ENCODE measurements around the gene GOLGA3. TPM values are rescaled to one million over a fixed set of nuclear protein-coding genes. Genes with fewer than 3 reads are reported as not detected.
"Not testable (repeated sequence)": the region's sequence is repeated elsewhere in the genome, so short reads cannot be mapped to it uniquely, and the experiment has no call there.

Gene GOLGA3
- total RNA-seq, 1 donor from 2014 or later, result 44.3 TPM

GRCh38 chr12:132856581-132856980, 27.9 kb upstream of the GOLGA3 start:
- peaks cover 48% of the 10 kb centered on the region for H3K36me3 Mint-ChIP-seq (ENCODE audit: low read depth, unreplicated experiment)
- no peaks in the 10 kb centered on the region for H3K9me3 Mint-ChIP-seq (ENCODE audit: unreplicated experiment)
- TF ChIP-seq CTCF (IDR thresholded peaks at IDR 0.05; ENCODE audit: unreplicated experiment), result no peak
- no peak overlapping the region for H3K4me3 Mint-ChIP-seq (ENCODE audit: unreplicated experiment)
- no peaks in the 10 kb centered on the region for H3K4me1 Mint-ChIP-seq (ENCODE audit: unreplicated experiment)
- H3K27ac Mint-ChIP-seq (ENCODE audit: unreplicated experiment), result peak overlapping the region; percentile 77
- H3K27me3 Mint-ChIP-seq (ENCODE audit: unreplicated experiment), result peaks cover 5% of the 10 kb centered on the region
- no peak for DNase-seq (ENCODE audit: low spot score)

- not testable (repeated sequence) for DNase-seq (ENCODE audit: low spot score); H3K27ac Mint-ChIP-seq (ENCODE audit: unreplicated experiment); H3K9me3 Mint-ChIP-seq (ENCODE audit: unreplicated experiment); H3K4me1 Mint-ChIP-seq (ENCODE audit: unreplicated experiment); H3K4me3 Mint-ChIP-seq (ENCODE audit: unreplicated experiment)
- Mint-ChIP-seq H3K27me3 (ENCODE audit: unreplicated experiment) (peaks cover 12% of the 10 kb centered on the region), H3K36me3 (ENCODE audit: low read depth, unreplicated experiment) (peaks cover 47% of the 10 kb centered on the region)
These were observed 26.5 kb upstream of the GOLGA3 start for GRCh38 chr12:132855211-132855610.

GRCh38 chr12:132853285-132854092, 24.8 kb upstream of the GOLGA3 start:
- Mint-ChIP-seq H3K4me3 (ENCODE audit: unreplicated experiment) (peak overlapping the region; percentile 56), H3K4me1 (ENCODE audit: unreplicated experiment) (no peaks in the 10 kb centered on the region), H3K36me3 (ENCODE audit: low read depth, unreplicated experiment) (peaks cover 40% of the 10 kb centered on the region)

GRCh38 chr12:132852496-132852895, 23.8 kb upstream of the GOLGA3 start:
- TF ChIP-seq CTCF (IDR thresholded peaks at IDR 0.05; ENCODE audit: unreplicated experiment), result no peak

More at GRCh38 chr12:132853285-132854092, 24.8 kb upstream of the GOLGA3 start:
- TF ChIP-seq CTCF (IDR thresholded peaks at IDR 0.05; ENCODE audit: unreplicated experiment), result no peak
- Mint-ChIP-seq H3K27ac (ENCODE audit: unreplicated experiment) (peak overlapping the region; percentile 24), H3K9me3 (ENCODE audit: unreplicated experiment) (no peaks in the 10 kb centered on the region), H3K27me3 (ENCODE audit: unreplicated experiment) (peaks cover 15% of the 10 kb centered on the region)
- no peak for DNase-seq (ENCODE audit: low spot score)

GRCh38 chr12:132851465-132851864, 22.8 kb upstream of the GOLGA3 start:
- no peak for TF ChIP-seq CTCF (IDR thresholded peaks at IDR 0.05; ENCODE audit: unreplicated experiment)
- no peak for DNase-seq (ENCODE audit: low spot score)
- Mint-ChIP-seq H3K4me3 (ENCODE audit: unreplicated experiment) (peak overlapping the region; percentile 57), H3K27ac (ENCODE audit: unreplicated experiment) (no peak overlapping the region), H3K27me3 (ENCODE audit: unreplicated experiment) (peaks cover 15% of the 10 kb centered on the region), H3K36me3 (ENCODE audit: low read depth, unreplicated experiment) (peaks cover 51% of the 10 kb centered on the region), H3K9me3 (ENCODE audit: unreplicated experiment) (no peaks in the 10 kb centered on the region), H3K4me1 (ENCODE audit: unreplicated experiment) (no peaks in the 10 kb centered on the region)

More at GRCh38 chr12:132852496-132852895, 23.8 kb upstream of the GOLGA3 start:
- no peaks in the 10 kb centered on the region for H3K4me1 Mint-ChIP-seq (ENCODE audit: unreplicated experiment)
- H3K27me3 Mint-ChIP-seq (ENCODE audit: unreplicated experiment), result peaks cover 15% of the 10 kb centered on the region
- H3K27ac Mint-ChIP-seq (ENCODE audit: unreplicated experiment), result no peak overlapping the region
- no peak for DNase-seq (ENCODE audit: low spot score)
- peaks cover 47% of the 10 kb centered on the region for H3K36me3 Mint-ChIP-seq (ENCODE audit: low read depth, unreplicated experiment)
- no peak overlapping the region for H3K4me3 Mint-ChIP-seq (ENCODE audit: unreplicated experiment)
- no peaks in the 10 kb centered on the region for H3K9me3 Mint-ChIP-seq (ENCODE audit: unreplicated experiment)

Data from endothelial cell (in vitro differentiated cells).